ENCODE data around the gene TMEM266. TPM values are rescaled to one million over a fixed set of nuclear protein-coding genes. Genes with fewer than 3 reads are reported as not detected.
A peak's percentile ranks its signal among the peaks of the same experiment; 100 is the strongest.

Gene TMEM266
- total and polyA plus RNA-seq, 8 donors, result 1.9 to 5.5 (median 4.2) TPM

- Histone ChIP-seq H3K27ac (no peak overlapping the region), H3K9me3 (no peaks in the 10 kb centered on the region), H3K27me3 (no peaks in the 10 kb centered on the region), H3K4me1 (no peaks in the 10 kb centered on the region), H3K36me3 (no peaks in the 10 kb centered on the region), H3K4me3 (no peak overlapping the region)
- intact Hi-C loops (cut with DNase I), result no loop called here
- TF ChIP-seq CTCF (IDR thresholded peaks at IDR 0.05), result no peak
- no peak for FAIRE-seq
- no peak for ATAC-seq
- DNase-seq, result no peak
- WGBS, 2 donors, result 94 to 96% methylated on average over 5 of the region's 5 CpGs
Observed at GRCh38 chr15:76174654-76175053, 114.9 kb downstream of the TMEM266 start.

DNA sequence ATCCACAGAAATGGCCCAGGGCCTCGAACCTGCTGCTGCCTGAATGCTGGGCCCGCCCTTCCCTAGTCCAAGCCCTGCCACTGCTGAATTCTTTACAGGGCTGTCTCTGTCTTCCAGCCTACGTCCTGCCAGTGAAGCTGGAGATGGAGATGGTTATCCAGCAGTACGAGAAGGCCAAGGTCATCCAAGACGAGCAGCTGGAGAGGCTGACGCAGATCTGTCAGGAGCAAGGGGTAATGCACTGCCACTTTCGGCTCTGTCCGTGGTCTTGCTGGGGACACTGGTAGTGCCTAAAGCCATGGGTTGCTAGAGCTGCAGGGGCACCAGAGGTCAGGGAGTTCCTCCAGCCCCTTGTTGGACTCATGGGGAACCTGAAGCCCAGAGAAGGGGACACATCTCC is 115.7 kb downstream of the TMEM266 start:
- no peaks in the 10 kb centered on the region for H3K9me3 ChIP-seq
- H3K27ac ChIP-seq, result no peak overlapping the region
- no peak overlapping the region for H3K4me3 ChIP-seq
- WGBS, 2 donors, result 86 to 87% methylated on average over 8 of the region's 8 CpGs
- H3K4me1 ChIP-seq, result no peaks in the 10 kb centered on the region
- no peak for DNase-seq
- no peaks in the 10 kb centered on the region for H3K36me3 ChIP-seq
- intact Hi-C loops (cut with DNase I), result no loop called here
- no peak for TF ChIP-seq CTCF (IDR thresholded peaks at IDR 0.05)
- ATAC-seq, result no peak
- H3K27me3 ChIP-seq, result no peaks in the 10 kb centered on the region
- no peak for FAIRE-seq

DNA sequence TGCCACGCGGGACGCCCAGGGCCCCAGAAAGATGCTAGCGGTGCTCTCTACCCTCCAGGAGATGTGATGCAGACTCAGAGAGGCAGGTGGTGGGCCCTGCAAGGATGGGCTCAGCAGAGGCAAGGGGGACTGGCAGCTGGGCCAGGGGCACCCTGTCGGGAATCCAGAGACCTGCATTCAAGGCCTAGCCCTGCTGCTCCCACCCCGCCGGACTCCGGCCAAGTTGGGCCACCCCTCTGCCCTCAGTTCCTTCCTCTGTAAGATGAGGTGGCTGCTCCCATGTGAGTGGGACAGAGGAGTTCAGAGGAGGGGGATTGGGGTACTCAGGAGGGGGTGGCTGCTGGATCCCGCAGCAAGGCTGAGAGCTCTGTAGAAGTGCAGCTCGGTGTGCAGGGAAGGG is 116.3 kb downstream of the TMEM266 start:
- no peak for ATAC-seq
- FAIRE-seq, result no peak
- no peaks in the 10 kb centered on the region for H3K27me3 ChIP-seq
- no peak overlapping the region for H3K4me3 ChIP-seq
- WGBS, 2 donors, result 94 to 96% methylated on average over 10 of the region's 10 CpGs
- no peaks in the 10 kb centered on the region for H3K36me3 ChIP-seq
- DNase-seq, result no peak
- H3K9me3 ChIP-seq, result no peaks in the 10 kb centered on the region
- H3K4me1 ChIP-seq, result no peaks in the 10 kb centered on the region
- TF ChIP-seq CTCF (IDR thresholded peaks at IDR 0.05), result no peak
- intact Hi-C loops (cut with DNase I), result no loop called here
- no peak overlapping the region for H3K27ac ChIP-seq

DNA sequence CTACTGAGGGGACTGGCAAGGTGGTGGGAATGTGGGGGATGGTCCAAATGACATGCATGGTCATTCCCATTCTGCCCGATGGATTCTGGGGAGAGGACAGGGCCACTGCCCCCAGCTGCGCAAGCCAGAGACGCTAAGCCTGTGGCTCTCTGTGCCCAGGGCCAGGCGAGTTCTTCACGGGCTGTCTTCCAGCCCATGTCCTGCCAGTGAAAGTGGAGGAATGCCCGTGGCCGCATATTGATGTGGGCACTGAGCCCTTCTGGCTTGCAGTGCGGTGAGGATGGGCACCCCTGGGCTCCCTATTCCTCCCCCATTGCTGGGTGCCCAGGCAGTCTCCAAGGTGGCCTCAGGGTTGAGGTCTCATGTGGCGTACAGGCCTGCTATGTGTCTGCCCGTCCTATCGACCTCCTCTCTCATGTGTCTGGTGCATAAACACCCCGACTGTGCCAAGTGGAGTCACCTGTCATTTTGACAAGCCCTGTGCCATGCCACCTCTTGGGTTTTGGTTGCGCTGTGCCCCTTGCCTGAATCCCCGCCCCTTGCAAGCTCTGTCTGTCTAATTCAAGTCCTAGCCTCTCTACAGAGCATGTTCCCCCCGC is 116.8 kb downstream of the TMEM266 start:
- DNase-seq (no peak), ATAC-seq (no peak), FAIRE-seq (no peak)
- intact Hi-C loops (cut with DNase I), result no loop called here
- no peaks in the 10 kb centered on the region for H3K27me3 ChIP-seq
- 91 to 92% methylated on average over 15 of the region's 15 CpGs for WGBS, 2 donors
- H3K36me3 ChIP-seq, result no peaks in the 10 kb centered on the region
- H3K4me1 ChIP-seq, result no peaks in the 10 kb centered on the region
- no peaks in the 10 kb centered on the region for H3K9me3 ChIP-seq
- TF ChIP-seq CTCF (IDR thresholded peaks at IDR 0.05), result no peak
- no peak overlapping the region for H3K27ac ChIP-seq
- H3K4me3 ChIP-seq, result no peak overlapping the region

GRCh38 chr15:76177491-76178040 is 117.8 kb downstream of the TMEM266 start:
- Histone ChIP-seq H3K36me3 (no peaks in the 10 kb centered on the region), H3K27ac (no peak overlapping the region), H3K4me3 (no peak overlapping the region), H3K4me1 (no peaks in the 10 kb centered on the region), H3K27me3 (no peaks in the 10 kb centered on the region), H3K9me3 (no peaks in the 10 kb centered on the region)
- ATAC-seq (peak in 1 of 4 donors; percentile 34), DNase-seq (no peak), FAIRE-seq (no peak)
- intact Hi-C loops (cut with DNase I), result no loop called here
- WGBS, 2 donors, result 76 to 83% methylated on average over 15 of the region's 15 CpGs
- no peak for TF ChIP-seq CTCF (IDR thresholded peaks at IDR 0.05)

Data from pancreas (tissue), 10 donors.